Chondrocyte (in vitro differentiated cells): ENCODE data around the gene MEAK7. TPM values are rescaled to one million over a fixed set of nuclear protein-coding genes. Genes with fewer than 3 reads are reported as not detected.
A peak's percentile ranks its signal among the peaks of the same experiment; 100 is the strongest.

Source experiments
- DNase-seq: peaks from one replicate; pipeline ENCODE4 v3.0.0; 2021; ENCODE audit warnings: mixed read lengths, low spot score
- H3K27ac Mint-ChIP-seq: one replicate; pipeline ENCODE4 v1.8.0; 2021; ENCODE audit warnings: mild to moderate bottlenecking, moderate library complexity, mixed read lengths; ENCODE audit not compliant: unreplicated experiment
- H3K27me3 Mint-ChIP-seq: 2 replicates; pipeline ENCODE4 v1.8.0; 2021; ENCODE audit warnings: low read depth, mixed read lengths
- H3K36me3 Mint-ChIP-seq: 2 replicates; pipeline ENCODE4 v1.8.0; 2021; ENCODE audit warnings: low read depth, mixed read lengths
- H3K4me1 Mint-ChIP-seq: 2 replicates; pipeline ENCODE4 v1.8.0; 2021; ENCODE audit warnings: low read depth, mild to moderate bottlenecking, mixed read lengths
- H3K4me3 Mint-ChIP-seq: one replicate; pipeline ENCODE4 v1.8.0; 2021; ENCODE audit warnings: mild to moderate bottlenecking, moderate library complexity, mixed read lengths; ENCODE audit not compliant: unreplicated experiment
- H3K9me3 Mint-ChIP-seq: 2 replicates; pipeline ENCODE4 v1.8.0; 2021; ENCODE audit warnings: low read depth, mixed read lengths
- CTCF ChIP-seq: fragments of 200-600 bp; sonication (generic); IDR thresholded peaks from 2 replicates; pipeline ENCODE4 v1.5.0; 2021; ENCODE audit warnings: antibody characterized with exemption, mild to moderate bottlenecking, moderate library complexity
- total RNA-seq: library from RNA; stranded (reverse); gene quantifications from 3 replicates; pipeline ENCODE4 v1.2.1, GENCODE V29; 2021

Gene MEAK7
- total RNA-seq, 1 donor from 2014 or later = 26.8 TPM

- no peaks in the 10 kb centered on the region for H3K27me3 Mint-ChIP-seq
- H3K4me1 Mint-ChIP-seq = peaks cover 17% of the 10 kb centered on the region
Observed at GRCh38 chr16:84482951-84483881, 21.2 kb downstream of the MEAK7 start.

GRCh38 chr16:84482001-84482891, 22.2 kb downstream of the MEAK7 start:
- TF ChIP-seq CTCF = no peak
- peaks cover 18% of the 10 kb centered on the region for H3K4me1 Mint-ChIP-seq
- peaks cover 16% of the 10 kb centered on the region for H3K36me3 Mint-ChIP-seq
- no peaks in the 10 kb centered on the region for H3K9me3 Mint-ChIP-seq
- no peaks in the 10 kb centered on the region for H3K27me3 Mint-ChIP-seq
- DNase-seq = peak; percentile 88
- H3K4me3 Mint-ChIP-seq = no peak overlapping the region
- H3K27ac Mint-ChIP-seq = no peak overlapping the region

More at GRCh38 chr16:84482951-84483881, 21.2 kb downstream of the MEAK7 start:
- TF ChIP-seq CTCF = no peak
- no peak overlapping the region for H3K4me3 Mint-ChIP-seq
- H3K9me3 Mint-ChIP-seq = no peaks in the 10 kb centered on the region
- no peak overlapping the region for H3K27ac Mint-ChIP-seq
- H3K36me3 Mint-ChIP-seq = peaks cover 16% of the 10 kb centered on the region
- DNase-seq = peak; percentile 73

- H3K36me3 Mint-ChIP-seq = peaks cover 12% of the 10 kb centered on the region
- TF ChIP-seq CTCF = no peak
- H3K9me3 Mint-ChIP-seq = no peaks in the 10 kb centered on the region
- no peaks in the 10 kb centered on the region for H3K27me3 Mint-ChIP-seq
- H3K4me3 Mint-ChIP-seq = no peak overlapping the region
- H3K4me1 Mint-ChIP-seq = peaks cover 18% of the 10 kb centered on the region
- H3K27ac Mint-ChIP-seq = no peak overlapping the region
- no peak for DNase-seq
Observed at GRCh38 chr16:84481051-84481735, 23.3 kb downstream of the MEAK7 start.

GRCh38 chr16:84479716-84480450, 24.6 kb downstream of the MEAK7 start:
- peaks cover 18% of the 10 kb centered on the region for H3K4me1 Mint-ChIP-seq
- H3K27me3 Mint-ChIP-seq = no peaks in the 10 kb centered on the region
- H3K9me3 Mint-ChIP-seq = no peaks in the 10 kb centered on the region
- no peak for DNase-seq
- H3K27ac Mint-ChIP-seq = no peak overlapping the region
- no peak for TF ChIP-seq CTCF
- peaks cover 17% of the 10 kb centered on the region for H3K36me3 Mint-ChIP-seq
- H3K4me3 Mint-ChIP-seq = no peak overlapping the region
